GM12878 (cell line): ENCODE data around the gene EIF6. TPM values are rescaled to one million over a fixed set of nuclear protein-coding genes. Genes with fewer than 3 reads are reported as not detected.

Experiments used
- BACH1 ChIP-seq: fragments of 450-650 bp; IDR thresholded peaks from 2 replicates; pipeline ENCODE4 v1.6.1; 2017; ENCODE audit warnings: mild to moderate bottlenecking, borderline replicate concordance
- BHLHE40 ChIP-seq, 2 experiments: fragments of 450-650 bp in 1 of 2; IDR thresholded peaks; 2 replicates each; pipeline ENCODE4 v1.6.1; 2011 to 2017; ENCODE audit warnings: low read depth in 2 of 2, borderline replicate concordance in 1 of 2, improper control_type of control experiment in 1 of 2, low read length in 1 of 2, mild to moderate bottlenecking in 1 of 2
- CUX1 ChIP-seq: IDR thresholded peaks from 2 replicates; pipeline ENCODE4 v1.6.1; 2012; ENCODE audit warnings: improper control_type of control experiment, low read depth, low read length; ENCODE audit not compliant: insufficient replicate concordance
- EGR1 ChIP-seq, 2 experiments: IDR thresholded peaks; 1 replicate in 1 of 2; 2 replicates in 1 of 2; pipeline ENCODE4 v1.6.1; 2011 to 2012; ENCODE audit warnings: low read depth in 2 of 2, low read length in 2 of 2, borderline replicate concordance in 1 of 2, mild to moderate bottlenecking in 1 of 2, moderate library complexity in 1 of 2
- HCFC1 ChIP-seq: fragments of 150-350 bp; IDR thresholded peaks from 2 replicates; pipeline ENCODE4 v1.6.1; 2014; ENCODE audit warnings: low read length
- HSF1 ChIP-seq: fragments of 150-350 bp; IDR thresholded peaks from 2 replicates; pipeline ENCODE4 v1.6.1; 2014; ENCODE audit warnings: mild to moderate bottlenecking, low read depth, low read length
- RCOR1 ChIP-seq: conservative IDR thresholded peaks from 2 replicates; pipeline ENCODE4 v1.6.1; 2012; ENCODE audit warnings: low read depth, low read length, improper control_type of control experiment
- SREBF2 ChIP-seq: IDR thresholded peaks from 2 replicates; pipeline ENCODE4 v1.6.1; 2012; ENCODE audit warnings: mild to moderate bottlenecking, low read length
- SUPT20H ChIP-seq: IDR thresholded peaks from 2 replicates; pipeline ENCODE4 v1.6.1; 2011; ENCODE audit warnings: low read depth, mild to moderate bottlenecking, low read length, moderate library complexity, borderline replicate concordance; ENCODE audit not compliant: control insufficient read depth
- TARDBP ChIP-seq: IDR thresholded peaks from 2 replicates; pipeline ENCODE4 v1.6.1; 2016; ENCODE audit warnings: borderline replicate concordance
- TBL1XR1 ChIP-seq: IDR thresholded peaks from 2 replicates; pipeline ENCODE4 v1.6.1; 2012; ENCODE audit warnings: low read depth, low read length, improper control_type of control experiment
- TCF12 ChIP-seq: IDR thresholded peaks from 2 replicates; pipeline ENCODE4 v1.6.1; 2011; ENCODE audit warnings: low read depth, mild to moderate bottlenecking, low read length
- TCF3 ChIP-seq: IDR thresholded peaks from 2 replicates; pipeline ENCODE4 v1.6.1; 2012; ENCODE audit warnings: low read depth, mild to moderate bottlenecking, low read length, borderline replicate concordance; ENCODE audit not compliant: insufficient read depth
- WRNIP1 ChIP-seq: IDR thresholded peaks from 2 replicates; pipeline ENCODE4 v1.6.1; 2011; ENCODE audit warnings: low read depth, low read length, improper control_type of control experiment, borderline replicate concordance
- ZNF207 ChIP-seq: fragments of 450-650 bp; IDR thresholded peaks from 2 replicates; pipeline ENCODE4 v1.6.1; 2014; ENCODE audit warnings: antibody characterized with exemption, mild to moderate bottlenecking, borderline replicate concordance
- ZNF384 ChIP-seq: IDR thresholded peaks from 2 replicates; pipeline ENCODE4 v1.6.1; 2012; ENCODE audit warnings: low read depth, mild to moderate bottlenecking, low read length, improper control_type of control experiment, borderline replicate concordance
- ZNF622 ChIP-seq: fragments of 450-650 bp; IDR thresholded peaks from 2 replicates; pipeline ENCODE4 v1.6.1; 2017; ENCODE audit warnings: mild to moderate bottlenecking, inconsistent platforms
- ZZZ3 ChIP-seq: IDR thresholded peaks from 2 replicates; pipeline ENCODE4 v1.6.1; 2011; ENCODE audit warnings: low read depth; ENCODE audit not compliant: control insufficient read depth, insufficient read length
- polyA plus RNA-seq, 11 experiments: library from polyadenylated mRNA; depleted of rRNA in 4 of 11; unstranded in 6 of 11; stranded (reverse) in 5 of 11; fragments of >200 nt; fragmentation: Nextera tagmentation in 4 of 11; fragmentation: Illumina TruSeq in 1 of 11; extraction: Ambion mirVana in 4 of 11; extraction: Trizol in 1 of 11; gene quantifications; 1 replicate in 1 of 11; 2 replicates in 10 of 11; pipeline versions ENCODE4 v1.2.1 to v1.2.3, GENCODE V29; 2011 to 2016; ENCODE audit warnings: inconsistent platforms in 2 of 11, missing spikeins in 2 of 11, low read depth in 1 of 11
- total RNA-seq, 4 experiments: library from RNA; depleted of rRNA in 3 of 4; stranded (reverse); fragments of >200 nt in 3 of 4; fragmentation: Illumina TruSeq in 1 of 4; extraction: Trizol in 1 of 4; gene quantifications; 2 replicates each; pipeline versions ENCODE4 v1.2.1 to v1.2.3, GENCODE V29; 2013 to 2021
- TF ChIP-seq, protein P1 (sequence below): fragments of 450-650 bp; IDR thresholded peaks from 2 replicates; pipeline ENCODE4 v1.6.1; 2017; ENCODE audit warnings: borderline replicate concordance
- TF ChIP-seq, protein P2 (sequence below): fragments of 450-650 bp; IDR thresholded peaks from 2 replicates; pipeline ENCODE4 v1.6.1; 2017; ENCODE audit warnings: low read depth, mild to moderate bottlenecking, moderate library complexity

The EIF6 gene
- total and polyA plus RNA-seq, 10 of the 15 experiments (the other 5 are each of a cell fraction or from before 2014, with no cell fraction given) = 127 to 607 (median 197) TPM

- TF ChIP-seq CUX1 = no peak
- no peak for TF ChIP-seq ZNF207
- peak; percentile 66 for TF ChIP-seq HCFC1
- no peak for TF ChIP-seq SUPT20H
- no peak for TF ChIP-seq SREBF2
- TF ChIP-seq TARDBP = peak; percentile 61; the same call in 1 of the 2 replicates
- TF ChIP-seq, protein P1, sequence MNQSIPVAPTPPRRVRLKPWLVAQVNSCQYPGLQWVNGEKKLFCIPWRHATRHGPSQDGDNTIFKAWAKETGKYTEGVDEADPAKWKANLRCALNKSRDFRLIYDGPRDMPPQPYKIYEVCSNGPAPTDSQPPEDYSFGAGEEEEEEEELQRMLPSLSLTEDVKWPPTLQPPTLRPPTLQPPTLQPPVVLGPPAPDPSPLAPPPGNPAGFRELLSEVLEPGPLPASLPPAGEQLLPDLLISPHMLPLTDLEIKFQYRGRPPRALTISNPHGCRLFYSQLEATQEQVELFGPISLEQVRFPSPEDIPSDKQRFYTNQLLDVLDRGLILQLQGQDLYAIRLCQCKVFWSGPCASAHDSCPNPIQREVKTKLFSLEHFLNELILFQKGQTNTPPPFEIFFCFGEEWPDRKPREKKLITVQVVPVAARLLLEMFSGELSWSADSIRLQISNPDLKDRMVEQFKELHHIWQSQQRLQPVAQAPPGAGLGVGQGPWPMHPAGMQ = no peak
- TF ChIP-seq RCOR1 = no peak
- TF ChIP-seq TCF3 = no peak
- peak; percentile 82 for TF ChIP-seq BHLHE40 (IDR thresholded peaks at IDR 0.05; ENCODE audit: borderline replicate concordance in 1 of 2, low read depth in 2 of 2, low read length in 1 of 2)
- TF ChIP-seq ZNF384 = no peak
- TF ChIP-seq ZNF622 = no peak
- TF ChIP-seq WRNIP1 = 0 out of 2 replicates have a peak, but pooled peaks have one; percentile 6
- TF ChIP-seq, protein P2, sequence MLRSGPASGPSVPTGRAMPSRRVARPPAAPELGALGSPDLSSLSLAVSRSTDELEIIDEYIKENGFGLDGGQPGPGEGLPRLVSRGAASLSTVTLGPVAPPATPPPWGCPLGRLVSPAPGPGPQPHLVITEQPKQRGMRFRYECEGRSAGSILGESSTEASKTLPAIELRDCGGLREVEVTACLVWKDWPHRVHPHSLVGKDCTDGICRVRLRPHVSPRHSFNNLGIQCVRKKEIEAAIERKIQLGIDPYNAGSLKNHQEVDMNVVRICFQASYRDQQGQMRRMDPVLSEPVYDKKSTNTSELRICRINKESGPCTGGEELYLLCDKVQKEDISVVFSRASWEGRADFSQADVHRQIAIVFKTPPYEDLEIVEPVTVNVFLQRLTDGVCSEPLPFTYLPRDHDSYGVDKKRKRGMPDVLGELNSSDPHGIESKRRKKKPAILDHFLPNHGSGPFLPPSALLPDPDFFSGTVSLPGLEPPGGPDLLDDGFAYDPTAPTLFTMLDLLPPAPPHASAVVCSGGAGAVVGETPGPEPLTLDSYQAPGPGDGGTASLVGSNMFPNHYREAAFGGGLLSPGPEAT = peak; percentile 44; the same call in 1 of the 2 replicates
- TF ChIP-seq BACH1 = no peak
- TF ChIP-seq HSF1 = no peak
- peak in 1 of 2 experiments; percentile 79; a peak in 2 of 3 replicates for TF ChIP-seq EGR1 (IDR thresholded peaks at IDR 0.05; ENCODE audit: borderline replicate concordance in 1 of 2, low read depth in 2 of 2, low read length in 2 of 2)
- no peak for TF ChIP-seq ZZZ3
- TF ChIP-seq TBL1XR1 = no peak
- TF ChIP-seq TCF12 = no peak
These were observed at the start of gene EIF6 (continued) for GRCh38 chr20:35284267-35284991.
